ENCODE results near the gene CEP112.

- TF ChIP-seq CTCF (IDR thresholded peaks at IDR 0.05) (no peak), EZH2 (IDR thresholded peaks at IDR 0.05) (no peak)
Measured at GRCh38 chr17:66000216-66000615, 191.7 kb downstream of the CEP112 start.

Data from neural progenitor cell (in vitro differentiated cells).